Epithelial cell of esophagus (primary cell): ENCODE results near the gene GGA1.
A peak's percentile ranks its signal among the peaks of the same experiment; 100 is the strongest.

Source experiments
- DNase-seq: peaks from one replicate; pipeline ENCODE4 v3.0.0; 2010; ENCODE audit warnings: low read depth
- H3K4me3 ChIP-seq: 2 replicates; pipeline ENCODE4 v1.5.1; 2011; ENCODE audit warnings: mild to moderate bottlenecking, low read length, control low read depth
- TF ChIP-seq, protein P1 (sequence below): IDR thresholded peaks from 2 replicates; pipeline ENCODE4 v1.5.1; 2011; ENCODE audit warnings: low read depth, mild to moderate bottlenecking, low read length, control low read depth, inconsistent platforms; ENCODE audit not compliant: insufficient read depth; ENCODE audit errors: missing control alignments

The GGA1 gene

DNA sequence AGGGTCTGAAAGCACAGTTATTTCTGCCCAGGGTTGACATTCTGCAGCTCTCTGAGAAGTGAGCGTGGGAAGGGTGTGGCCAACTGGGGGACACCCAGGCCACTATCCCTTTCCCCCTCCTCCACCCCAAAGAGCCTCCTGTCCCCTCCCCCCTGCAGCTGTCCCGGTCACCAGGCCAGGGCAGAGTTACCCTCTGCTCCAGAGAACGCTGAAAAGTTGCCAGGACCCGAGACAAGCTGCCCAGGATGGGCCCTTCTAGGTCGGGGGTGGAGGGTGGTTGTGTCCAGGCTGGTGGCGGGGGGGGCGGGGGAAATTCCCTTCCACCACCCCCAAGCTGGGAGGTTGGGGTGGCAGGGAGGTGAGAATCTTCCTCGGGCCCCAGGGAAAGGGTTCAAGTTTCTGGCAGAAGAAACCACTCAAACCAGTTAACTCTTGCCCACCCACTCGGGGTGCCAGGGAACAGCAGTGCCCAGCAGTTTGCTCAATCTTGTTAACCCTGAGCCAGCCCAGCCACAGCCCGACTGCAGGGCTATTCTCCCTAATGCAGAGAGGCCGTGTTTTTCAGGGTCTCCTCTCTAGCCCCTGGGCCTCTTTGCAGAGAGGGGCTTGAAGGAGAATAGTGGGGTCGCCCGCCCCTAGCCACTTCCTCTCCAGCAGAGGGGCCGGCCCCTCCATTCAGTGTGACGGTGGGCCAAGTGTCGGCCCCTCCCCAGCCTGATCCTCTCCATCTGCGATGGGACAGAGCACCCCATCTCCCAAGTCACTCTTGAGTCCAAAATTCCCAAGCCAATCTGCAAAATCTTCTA, 67.5 kb downstream of the GGA1 start:
- TF ChIP-seq, protein P1, sequence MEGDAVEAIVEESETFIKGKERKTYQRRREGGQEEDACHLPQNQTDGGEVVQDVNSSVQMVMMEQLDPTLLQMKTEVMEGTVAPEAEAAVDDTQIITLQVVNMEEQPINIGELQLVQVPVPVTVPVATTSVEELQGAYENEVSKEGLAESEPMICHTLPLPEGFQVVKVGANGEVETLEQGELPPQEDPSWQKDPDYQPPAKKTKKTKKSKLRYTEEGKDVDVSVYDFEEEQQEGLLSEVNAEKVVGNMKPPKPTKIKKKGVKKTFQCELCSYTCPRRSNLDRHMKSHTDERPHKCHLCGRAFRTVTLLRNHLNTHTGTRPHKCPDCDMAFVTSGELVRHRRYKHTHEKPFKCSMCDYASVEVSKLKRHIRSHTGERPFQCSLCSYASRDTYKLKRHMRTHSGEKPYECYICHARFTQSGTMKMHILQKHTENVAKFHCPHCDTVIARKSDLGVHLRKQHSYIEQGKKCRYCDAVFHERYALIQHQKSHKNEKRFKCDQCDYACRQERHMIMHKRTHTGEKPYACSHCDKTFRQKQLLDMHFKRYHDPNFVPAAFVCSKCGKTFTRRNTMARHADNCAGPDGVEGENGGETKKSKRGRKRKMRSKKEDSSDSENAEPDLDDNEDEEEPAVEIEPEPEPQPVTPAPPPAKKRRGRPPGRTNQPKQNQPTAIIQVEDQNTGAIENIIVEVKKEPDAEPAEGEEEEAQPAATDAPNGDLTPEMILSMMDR, result no peak
- H3K4me3 ChIP-seq, result peak overlapping the region; percentile 46
- peak; percentile 20 for DNase-seq

DNA sequence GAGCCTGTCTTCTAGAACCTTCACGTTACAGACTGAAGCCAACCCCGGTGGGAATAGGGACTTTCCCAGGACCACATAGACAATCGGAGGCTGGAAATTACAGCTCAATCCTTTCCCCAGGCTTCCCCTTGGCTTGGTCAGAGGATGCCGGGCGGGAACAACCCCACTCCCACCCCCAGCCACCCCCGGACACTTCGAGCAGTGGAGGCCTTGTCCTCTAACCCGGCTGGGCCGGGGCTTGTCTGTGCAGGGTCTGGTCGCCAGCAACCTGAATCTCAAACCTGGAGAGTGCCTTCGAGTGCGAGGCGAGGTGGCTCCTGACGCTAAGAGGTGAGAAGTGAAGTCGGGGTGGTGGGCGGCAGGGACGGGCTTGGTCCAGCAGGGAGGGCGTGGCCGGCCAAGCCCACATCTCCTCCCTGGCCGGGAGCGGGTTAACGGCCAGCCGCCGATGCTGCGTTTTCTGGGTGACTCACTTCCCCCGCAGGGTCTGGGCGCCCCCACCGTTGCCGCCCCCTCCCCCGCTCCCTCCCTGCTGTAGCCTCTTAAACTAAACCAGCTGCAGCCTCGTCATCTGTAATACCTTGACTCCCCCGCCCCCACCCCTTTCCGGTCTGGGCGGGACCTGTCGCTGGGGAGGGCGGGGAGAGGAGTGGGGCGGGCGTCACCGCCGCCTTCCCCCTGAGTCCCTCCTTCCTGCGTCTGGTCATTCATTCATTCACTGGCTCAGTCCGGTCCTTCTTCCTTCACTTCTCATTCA, 68.3 kb downstream of the GGA1 start:
- TF ChIP-seq, protein P1, result no peak
- peak overlapping the region; percentile 46 for H3K4me3 ChIP-seq

DNA sequence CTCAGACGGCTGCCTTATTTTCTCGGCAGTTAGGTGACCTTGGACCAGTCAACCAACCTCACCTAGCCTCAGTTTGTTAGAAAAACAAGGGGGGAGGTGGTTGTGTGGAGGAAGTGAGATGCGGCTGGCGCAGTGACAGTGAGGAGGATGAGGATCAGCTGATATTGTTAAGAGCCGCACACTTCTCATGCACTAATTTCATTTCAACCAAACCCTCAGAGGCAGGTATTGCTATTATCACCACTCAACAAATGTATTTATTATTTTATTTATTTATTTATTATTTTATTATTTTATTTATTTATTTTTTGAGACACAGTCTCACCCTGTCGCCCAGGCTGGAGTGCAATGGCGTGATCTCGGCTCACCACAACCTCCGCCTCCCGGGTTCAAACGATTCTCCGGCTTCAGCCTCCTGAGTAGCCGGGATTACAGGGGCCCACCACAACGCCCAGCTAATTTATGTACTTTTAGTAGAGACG, 68.9 kb downstream of the GGA1 start:
- peak overlapping the region; percentile 21 for H3K4me3 ChIP-seq
- TF ChIP-seq, protein P1, result no peak
- no peak for DNase-seq

More for the DNA sequence above, 68.3 kb downstream of the GGA1 start:
- peak; percentile 94 for DNase-seq

DNA sequence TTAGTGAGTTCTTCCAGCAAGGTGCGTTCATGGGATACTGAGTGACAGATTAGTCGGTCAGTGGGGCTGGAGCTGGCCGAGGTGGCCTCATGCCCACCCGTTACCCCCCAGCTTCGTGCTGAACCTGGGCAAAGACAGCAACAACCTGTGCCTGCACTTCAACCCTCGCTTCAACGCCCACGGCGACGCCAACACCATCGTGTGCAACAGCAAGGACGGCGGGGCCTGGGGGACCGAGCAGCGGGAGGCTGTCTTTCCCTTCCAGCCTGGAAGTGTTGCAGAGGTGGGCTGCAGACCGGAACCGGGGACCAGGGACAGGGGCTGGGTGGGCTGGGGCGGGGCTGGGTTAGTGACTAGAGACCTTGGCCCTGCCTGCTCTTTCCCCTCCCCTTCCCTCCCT, 69.7 kb downstream of the GGA1 start:
- TF ChIP-seq, protein P1, result no peak
- no peak overlapping the region for H3K4me3 ChIP-seq
- no peak for DNase-seq

DNA sequence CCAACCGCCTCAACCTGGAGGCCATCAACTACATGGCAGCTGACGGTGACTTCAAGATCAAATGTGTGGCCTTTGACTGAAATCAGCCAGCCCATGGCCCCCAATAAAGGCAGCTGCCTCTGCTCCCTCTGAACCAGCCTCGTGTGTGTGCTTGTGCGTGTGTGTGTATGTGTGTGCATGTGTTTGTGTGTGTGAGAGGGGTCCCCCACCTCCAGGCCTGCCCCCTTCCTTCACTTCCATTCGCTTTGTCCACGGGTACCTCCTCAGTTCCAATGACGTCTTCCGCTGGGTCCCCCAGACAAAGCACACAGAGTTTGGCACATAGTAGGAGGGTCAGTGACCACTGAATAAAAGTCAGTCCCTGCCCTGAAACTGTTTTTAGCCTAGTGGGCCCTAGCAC, 71.0 kb downstream of the GGA1 start:
- no peak overlapping the region for H3K4me3 ChIP-seq
- DNase-seq, result no peak
- TF ChIP-seq, protein P1, result no peak

DNA sequence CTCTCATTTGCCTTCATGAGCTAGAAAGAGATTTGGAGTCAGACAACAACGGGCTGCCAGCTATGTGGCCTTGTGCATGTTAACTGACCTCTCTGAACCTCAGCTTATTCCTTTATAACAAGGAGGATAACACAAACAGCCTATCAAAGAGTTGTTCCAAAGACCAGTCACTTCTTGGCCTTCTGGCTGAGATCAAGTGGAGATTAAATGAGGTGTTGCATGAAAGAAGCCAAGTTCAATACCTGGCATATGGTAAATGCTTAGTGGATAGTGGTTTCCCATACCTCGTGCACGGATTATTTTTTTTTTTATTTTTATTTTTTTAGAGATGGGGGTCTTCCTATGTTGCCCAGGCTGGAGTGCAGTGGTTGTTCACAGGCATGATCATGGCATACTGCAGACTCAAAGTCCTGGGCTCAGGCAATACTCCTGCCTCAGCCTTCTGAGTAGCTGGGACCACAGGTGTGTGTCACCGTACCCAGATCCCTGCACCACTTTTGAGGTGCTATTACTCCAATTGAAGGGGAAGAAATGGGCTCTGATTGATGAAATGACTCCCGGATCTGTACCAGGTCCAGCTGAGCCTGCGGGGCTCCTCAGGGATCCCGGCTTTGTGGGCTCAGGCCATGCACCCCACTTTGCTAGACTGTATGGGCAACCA, 71.7 kb downstream of the GGA1 start:
- no peak for DNase-seq
- TF ChIP-seq, protein P1, result no peak
- H3K4me3 ChIP-seq, result no peak overlapping the region
